ENCODE data around the gene AQP7.

GRCh38 chr9:33340186-33340585 is 62.2 kb downstream of the AQP7 start:
- TF ChIP-seq CTCF (IDR thresholded peaks at IDR 0.05; ENCODE audit: borderline replicate concordance, extremely low read depth, low read length, poor library complexity, severe bottlenecking) (no peak), EZH2 (IDR thresholded peaks at IDR 0.05; ENCODE audit: borderline replicate concordance, low read depth, low read length, severe bottlenecking) (no peak)
